ENCODE measurements around the gene DPP6.

- TF ChIP-seq CTCF (IDR thresholded peaks at IDR 0.05) (no peak), POLR2A (IDR thresholded peaks at IDR 0.05) (no peak)
Observed at GRCh38 chr7:154896076-154896475, 843.9 kb downstream of the DPP6 start.

Data from transverse colon (tissue), 3 donors.